Testis (tissue), 3 donors: ENCODE results near the gene PDZK1IP1. TPM values are rescaled to one million over a fixed set of nuclear protein-coding genes. Genes with fewer than 3 reads are reported as not detected.

Source experiments
- DNase-seq: peaks from one replicate; pipeline ENCODE4 v3.0.0-alpha.2; 2019
- H3K27ac ChIP-seq, 2 donors: fragments of 200-600 bp; sonication (generic); one replicate each; pipeline ENCODE4 v1.5.1; 2019
- H3K27me3 ChIP-seq: fragments of 200-600 bp; sonication (generic); one replicate; pipeline ENCODE4 v1.5.1; 2019
- H3K36me3 ChIP-seq: fragments of 200-600 bp; sonication (generic); one replicate; pipeline ENCODE4 v1.5.1; 2017; ENCODE audit warnings: low read depth; ENCODE audit errors: missing control alignments
- H3K4me1 ChIP-seq: fragments of 200-600 bp; sonication (generic); one replicate; pipeline ENCODE4 v1.5.1; 2019
- H3K4me3 ChIP-seq, 2 donors: fragments of 200-600 bp; sonication (generic); one replicate each; pipeline ENCODE4 v1.5.1; 2017 to 2019
- H3K9me3 ChIP-seq: fragments of 200-600 bp; sonication (generic); one replicate; pipeline ENCODE4 v1.5.1; 2017
- POLR2A ChIP-seq: fragments of 450-650 bp; IDR thresholded peaks from one replicate; pipeline ENCODE4 v1.6.1; 2017; ENCODE audit warnings: antibody characterized with exemption, mild to moderate bottlenecking, moderate library complexity
- WGBS, 2 donors: methylation state at CpG; one replicate each; pipeline ENCODE4 v1.1.5; 2018; 5-methylcytosine and 5-hydroxymethylcytosine counted together
- intact Hi-C: fragments of 100-400 bp; cut with DNase I; formaldehyde crosslinking; loops from one replicate; pipeline ENCODE4 v1.15.1; 2023; ENCODE audit warnings: low total_unique reads
- polyA plus RNA-seq: library from polyadenylated mRNA; stranded (reverse); fragments of 350-450 nt; fragmentation: Illumina TruSeq; extraction: RNeasy Lipid Tissue Mini Kit (QIAGEN cat#74804); gene quantifications from one replicate; pipeline ENCODE4 v1.2.3, GENCODE V29; 2014; ENCODE audit warnings: low read depth, low replicate concordance; ENCODE audit not compliant: insufficient read depth
- total RNA-seq, 2 donors: library from RNA; depleted of rRNA; stranded (reverse); fragments of >200 nt; gene quantifications; one replicate each; pipeline ENCODE4 v1.2.3, GENCODE V29; 2016
- TF ChIP-seq, protein P1 (sequence below), 3 experiments: fragments of 450-650 bp in 2 of 3; fragments of 200-600 bp in 1 of 3; sonication (generic) in 1 of 3; IDR thresholded peaks; one replicate each; pipeline ENCODE4 v1.5.1; 2016 to 2019; ENCODE audit warnings: antibody characterized with exemption in 3 of 3, mild to moderate bottlenecking in 2 of 3, moderate library complexity in 1 of 3

The PDZK1IP1 gene
- total and polyA plus RNA-seq, 3 donors from 2014 or later = 1.5 to 13.9 (median 8.6) TPM

DNA sequence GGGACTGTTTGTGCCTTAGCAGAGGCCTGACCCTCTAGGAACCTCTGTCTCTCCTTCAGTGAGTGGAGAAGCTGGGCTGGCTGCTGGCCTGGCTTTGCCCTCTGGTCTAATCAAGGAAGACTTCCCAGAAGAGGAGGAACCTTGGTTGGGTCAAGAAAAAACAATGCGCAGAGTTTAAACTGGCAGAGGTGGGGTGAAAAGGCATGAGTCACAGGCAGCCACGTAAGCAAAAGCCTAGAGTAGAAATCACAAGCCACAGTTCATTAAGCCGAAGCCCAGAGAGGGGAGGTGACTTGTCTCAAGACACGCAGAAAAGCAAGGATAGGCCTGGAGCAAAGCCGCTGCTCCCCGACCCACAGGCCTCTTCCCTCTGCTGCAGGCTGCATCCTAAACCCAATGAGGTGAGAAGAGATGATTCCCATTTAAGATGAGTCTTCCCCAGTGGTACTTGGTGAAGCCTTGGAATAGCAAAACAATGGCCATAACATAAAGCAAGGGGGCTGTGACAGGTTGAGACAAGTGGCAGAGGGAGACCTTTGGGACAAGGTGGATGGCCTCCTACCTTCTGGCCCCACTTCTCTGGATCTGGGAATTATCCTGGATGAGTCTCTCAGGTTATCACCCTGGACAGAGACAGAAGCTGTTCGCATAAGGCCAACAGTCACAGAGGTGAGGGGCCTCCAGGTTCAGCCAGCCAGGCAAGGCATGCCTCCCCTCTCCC is 7.7 kb downstream of the PDZK1IP1 start:
- H3K36me3 ChIP-seq = no peaks in the 10 kb centered on the region
- DNase-seq = no peak
- H3K9me3 ChIP-seq = no peaks in the 10 kb centered on the region
- 70 to 79% methylated on average over 7 of the region's 7 CpGs for WGBS, 2 donors
- H3K4me1 ChIP-seq = peaks cover 7% of the 10 kb centered on the region
- H3K27ac ChIP-seq = no peak overlapping the region
- no peak overlapping the region for H3K4me3 ChIP-seq
- TF ChIP-seq, protein P1, sequence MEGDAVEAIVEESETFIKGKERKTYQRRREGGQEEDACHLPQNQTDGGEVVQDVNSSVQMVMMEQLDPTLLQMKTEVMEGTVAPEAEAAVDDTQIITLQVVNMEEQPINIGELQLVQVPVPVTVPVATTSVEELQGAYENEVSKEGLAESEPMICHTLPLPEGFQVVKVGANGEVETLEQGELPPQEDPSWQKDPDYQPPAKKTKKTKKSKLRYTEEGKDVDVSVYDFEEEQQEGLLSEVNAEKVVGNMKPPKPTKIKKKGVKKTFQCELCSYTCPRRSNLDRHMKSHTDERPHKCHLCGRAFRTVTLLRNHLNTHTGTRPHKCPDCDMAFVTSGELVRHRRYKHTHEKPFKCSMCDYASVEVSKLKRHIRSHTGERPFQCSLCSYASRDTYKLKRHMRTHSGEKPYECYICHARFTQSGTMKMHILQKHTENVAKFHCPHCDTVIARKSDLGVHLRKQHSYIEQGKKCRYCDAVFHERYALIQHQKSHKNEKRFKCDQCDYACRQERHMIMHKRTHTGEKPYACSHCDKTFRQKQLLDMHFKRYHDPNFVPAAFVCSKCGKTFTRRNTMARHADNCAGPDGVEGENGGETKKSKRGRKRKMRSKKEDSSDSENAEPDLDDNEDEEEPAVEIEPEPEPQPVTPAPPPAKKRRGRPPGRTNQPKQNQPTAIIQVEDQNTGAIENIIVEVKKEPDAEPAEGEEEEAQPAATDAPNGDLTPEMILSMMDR (IDR thresholded peaks at IDR 0.05) = no peak
- TF ChIP-seq POLR2A = no peak
- intact Hi-C loops = loop anchor here (10.0 kb wide), 1 partner anchor 233 kb away; the partner anchor contains the start of gene FOXE3
- H3K27me3 ChIP-seq = no peaks in the 10 kb centered on the region

DNA sequence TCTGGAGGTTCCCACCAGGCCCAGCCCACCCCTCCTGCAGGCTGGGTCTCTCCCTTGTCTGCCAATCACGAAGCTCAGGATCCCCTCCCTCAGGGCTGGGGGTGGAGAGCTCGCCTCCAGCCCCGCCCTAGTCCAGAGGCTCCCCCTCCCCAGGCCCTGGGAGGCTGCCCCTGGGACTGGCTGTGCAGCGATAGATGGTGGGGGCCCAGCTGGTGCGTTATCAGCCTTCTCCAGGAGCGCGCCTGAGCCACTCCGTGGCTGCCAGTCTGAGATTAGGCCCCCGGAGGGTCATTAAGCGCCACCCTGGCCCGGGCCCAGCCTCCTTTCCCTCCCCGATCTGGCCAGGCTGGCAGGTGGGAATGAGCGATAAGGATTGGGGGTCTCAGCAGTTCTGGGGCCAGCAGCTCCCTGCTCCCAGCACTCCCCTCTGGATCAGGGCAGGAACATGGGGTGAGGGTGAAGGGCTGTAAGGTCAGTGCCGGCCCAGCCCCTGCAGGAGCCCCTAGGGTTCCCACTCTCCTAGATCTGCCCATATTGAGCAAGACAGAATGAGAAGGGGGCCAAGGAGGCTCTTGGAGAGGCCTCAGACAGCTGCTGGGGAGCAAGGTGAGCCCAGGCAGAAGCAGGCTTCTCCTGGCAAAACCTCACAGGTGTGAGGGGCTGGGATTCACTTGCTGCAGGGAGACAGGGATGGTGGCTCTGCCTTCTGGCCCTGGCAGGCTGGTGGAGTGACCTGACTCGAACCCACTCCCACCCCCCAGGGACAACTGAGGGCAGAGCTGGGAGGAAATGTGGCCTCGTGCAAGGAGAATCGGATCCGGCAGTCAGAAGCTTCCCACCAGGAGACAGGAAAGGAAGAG is 8.5 kb downstream of the PDZK1IP1 start:
- Histone ChIP-seq H3K27me3 (no peaks in the 10 kb centered on the region), H3K9me3 (no peaks in the 10 kb centered on the region), H3K36me3 (no peaks in the 10 kb centered on the region), H3K4me1 (peaks cover 7% of the 10 kb centered on the region), H3K4me3 (no peak overlapping the region), H3K27ac (no peak overlapping the region)
- no peak for DNase-seq
- WGBS, 2 donors = 47 to 55% methylated on average over 4 to 17 of the region's 18 CpGs
- intact Hi-C loops = loop anchor here (10.0 kb wide), 1 partner anchor 233 kb away; the partner anchor contains the start of gene FOXE3
- TF ChIP-seq, protein P1 (IDR thresholded peaks at IDR 0.05) = no peak
- TF ChIP-seq POLR2A = no peak

DNA sequence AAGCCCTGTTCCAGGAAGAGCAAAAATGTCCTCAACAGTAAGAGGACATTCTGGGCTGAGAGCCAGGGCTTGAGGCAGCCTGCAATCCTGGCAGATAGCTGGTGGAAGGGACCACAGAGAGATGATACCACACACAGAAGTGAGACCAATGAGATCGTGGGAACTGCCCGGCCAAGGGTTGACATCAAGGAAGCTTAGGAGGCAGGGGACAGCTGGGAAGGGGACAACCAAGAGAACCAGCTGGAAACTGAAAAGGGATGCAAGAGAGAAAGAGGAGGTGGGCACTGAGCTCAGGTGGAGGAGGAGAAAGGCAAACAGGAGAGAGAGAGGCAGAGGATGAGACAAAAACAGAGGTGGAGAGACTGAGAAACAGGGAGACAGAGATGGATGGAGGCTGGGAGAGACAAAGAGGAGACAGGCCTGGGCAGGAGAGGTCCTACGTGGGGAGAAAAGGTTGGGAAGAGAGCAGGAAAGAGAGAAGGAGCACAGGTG is 9.2 kb downstream of the PDZK1IP1 start:
- intact Hi-C loops = loop anchor here (10.0 kb wide), 1 partner anchor 234 kb away; the partner anchor contains the start of gene FOXE3
- no peaks in the 10 kb centered on the region for H3K36me3 ChIP-seq
- no peaks in the 10 kb centered on the region for H3K27me3 ChIP-seq
- no peaks in the 10 kb centered on the region for H3K9me3 ChIP-seq
- no peak for DNase-seq
- WGBS, 2 donors = 56 to 64% methylated on average over 3 of the region's 3 CpGs
- no peak overlapping the region for H3K27ac ChIP-seq
- no peak overlapping the region for H3K4me3 ChIP-seq
- TF ChIP-seq POLR2A = no peak
- TF ChIP-seq, protein P1 (IDR thresholded peaks at IDR 0.05) = no peak
- peaks cover 7% of the 10 kb centered on the region for H3K4me1 ChIP-seq

DNA sequence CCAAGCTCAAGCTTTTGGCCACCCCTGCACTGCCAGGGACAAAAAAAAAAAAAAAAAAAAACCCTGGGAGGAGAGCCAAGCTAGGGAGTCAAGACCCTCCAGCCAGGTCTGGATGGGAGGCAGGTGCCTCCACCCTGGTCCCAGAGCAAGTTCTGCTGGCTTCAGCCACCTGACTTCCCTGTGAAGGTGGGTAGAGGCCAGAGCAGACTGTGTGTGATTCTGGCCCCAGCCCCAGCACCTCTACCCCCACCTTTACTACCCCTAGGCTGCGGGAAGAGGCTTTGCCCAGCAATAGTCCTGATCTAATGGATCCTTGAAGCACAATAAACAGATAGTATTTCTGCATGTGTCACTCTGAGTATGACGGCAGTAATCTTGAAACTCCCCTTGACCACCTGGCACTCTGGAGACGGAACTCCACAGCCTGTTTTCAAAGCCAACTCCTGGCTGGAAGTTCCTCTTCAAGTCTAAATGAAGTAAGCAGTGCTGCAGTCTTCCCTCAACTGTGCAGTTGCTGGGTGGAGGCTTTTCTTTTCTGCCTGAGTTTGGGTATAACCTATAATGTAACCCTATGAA is 9.8 kb downstream of the PDZK1IP1 start:
- intact Hi-C loops = loop anchor here (10.0 kb wide), 1 partner anchor 235 kb away; the partner anchor contains the start of gene FOXE3
- no peak overlapping the region for H3K27ac ChIP-seq
- peaks cover 7% of the 10 kb centered on the region for H3K4me1 ChIP-seq
- no peak for DNase-seq
- TF ChIP-seq, protein P1 (IDR thresholded peaks at IDR 0.05) = no peak
- WGBS, 2 donors = 50 to 69% methylated on average over 3 of the region's 3 CpGs
- H3K9me3 ChIP-seq = no peaks in the 10 kb centered on the region
- H3K27me3 ChIP-seq = no peaks in the 10 kb centered on the region
- no peak overlapping the region for H3K4me3 ChIP-seq
- H3K36me3 ChIP-seq = no peaks in the 10 kb centered on the region
